Effector CD4-positive, alpha-beta T cell (primary cell): Measurements from ENCODE around the gene SMIM20.
A peak's percentile ranks its signal among the peaks of the same experiment; 100 is the strongest.
"Not testable (repeated sequence)": the region's sequence is repeated elsewhere in the genome, so short reads cannot be mapped to it uniquely, and the experiment has no call there.

Experiments used
- DNase-seq: peaks from one replicate; pipeline ENCODE4 v3.0.0-alpha.2; 2020
- total RNA-seq: gene quantifications from one replicate; lab custom pipeline; 2026; lab: John Stamatoyannopoulos, UW

The SMIM20 gene
- 5.8 reads per million, percentile 22 among the genes with 10 or more reads in this experiment for total RNA-seq

GRCh38 chr4:25913851-25914669 lies at the start of gene SMIM20:
Gene SMIM20, plus strand, starts transcription at chr4:25914220. Its CDS starts 94 bp downstream, at chr4:25914314.
- DNase-seq = peak; percentile 85

- DNase-seq = no peak
Measured at GRCh38 chr4:25865586-25865985, 48.4 kb upstream of the SMIM20 start.

- not testable (repeated sequence) for DNase-seq
Measured at GRCh38 chr4:25866401-25866800, 47.6 kb upstream of the SMIM20 start.

- DNase-seq = no peak
Measured at GRCh38 chr4:25867781-25868294, 46.2 kb upstream of the SMIM20 start.

GRCh38 chr4:25870081-25870480 lies 43.9 kb upstream of the SMIM20 start:
- DNase-seq = no peak

GRCh38 chr4:25872851-25873631 lies 41.0 kb upstream of the SMIM20 start:
- no peak for DNase-seq

- DNase-seq = no peak
Measured at GRCh38 chr4:25873632-25874129, 40.3 kb upstream of the SMIM20 start.

GRCh38 chr4:25874655-25875054 lies 39.4 kb upstream of the SMIM20 start:
- DNase-seq = no peak

- no peak for DNase-seq
Measured at GRCh38 chr4:25875281-25875745, 38.7 kb upstream of the SMIM20 start.

- DNase-seq = no peak
Measured at GRCh38 chr4:25878676-25879075, 35.3 kb upstream of the SMIM20 start.

GRCh38 chr4:25879091-25879584 lies 34.9 kb upstream of the SMIM20 start:
- no peak for DNase-seq

GRCh38 chr4:25879587-25879986 lies 34.4 kb upstream of the SMIM20 start:
- DNase-seq = no peak

GRCh38 chr4:25879991-25880651 lies 33.9 kb upstream of the SMIM20 start:
- DNase-seq = no peak

GRCh38 chr4:25881193-25881592 lies 32.8 kb upstream of the SMIM20 start:
- DNase-seq = no peak

- DNase-seq = no peak
Measured at GRCh38 chr4:25882226-25882625, 31.8 kb upstream of the SMIM20 start.

GRCh38 chr4:25883565-25883964 lies 30.5 kb upstream of the SMIM20 start:
- no peak for DNase-seq

GRCh38 chr4:25884031-25884782 lies 29.8 kb upstream of the SMIM20 start:
- no peak for DNase-seq

- no peak for DNase-seq
Measured at GRCh38 chr4:25888781-25889180, 25.2 kb upstream of the SMIM20 start.

GRCh38 chr4:25889589-25890503 lies 24.2 kb upstream of the SMIM20 start:
- no peak for DNase-seq
